HepG2 (cell line): ENCODE results near the gene TTC38.

Source experiments
- ZNF296 ChIP-seq: sonication (generic); formaldehyde crosslinking; conservative IDR thresholded peaks from 2 replicates; pipeline ENCODE4 v1.5.0; 2020; ENCODE audit warnings: mild to moderate bottlenecking, missing genetic modification reagents
- ZNF530 ChIP-seq: sonication (generic); formaldehyde crosslinking; IDR thresholded peaks from 2 replicates; pipeline ENCODE4 v1.5.0; 2020; ENCODE audit warnings: low read depth, mild to moderate bottlenecking, missing genetic modification reagents
- TF ChIP-seq, protein P1 (sequence below): sonication (generic); formaldehyde crosslinking; IDR thresholded peaks from 2 replicates; pipeline ENCODE4 v1.5.0; 2020; ENCODE audit warnings: mild to moderate bottlenecking, missing genetic modification reagents, moderate library complexity

DNA sequence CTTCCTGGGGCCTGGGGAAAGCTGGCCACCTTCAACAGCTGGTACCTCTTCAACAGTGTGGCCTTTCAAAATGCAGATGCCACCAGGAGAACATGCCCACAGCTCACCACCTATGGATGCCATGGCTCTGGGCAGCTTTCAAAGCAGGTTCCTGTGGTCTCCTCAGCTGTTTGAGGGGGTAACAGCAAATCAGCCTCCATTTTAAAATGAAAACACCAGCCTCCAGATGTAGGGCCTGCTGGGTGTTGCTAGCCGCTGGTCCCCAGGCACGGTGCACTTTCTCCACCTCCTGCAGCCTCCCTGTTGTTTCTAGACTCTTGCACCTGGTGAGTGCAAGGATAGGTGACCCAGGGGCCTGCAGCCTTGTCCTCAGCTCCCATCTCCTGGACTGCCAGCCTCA is 27.7 kb upstream of the TTC38 start:
- TF ChIP-seq ZNF530 (CRISPR knock-in tag) (no peak), ZNF296 (no peak)
- TF ChIP-seq, protein P1, sequence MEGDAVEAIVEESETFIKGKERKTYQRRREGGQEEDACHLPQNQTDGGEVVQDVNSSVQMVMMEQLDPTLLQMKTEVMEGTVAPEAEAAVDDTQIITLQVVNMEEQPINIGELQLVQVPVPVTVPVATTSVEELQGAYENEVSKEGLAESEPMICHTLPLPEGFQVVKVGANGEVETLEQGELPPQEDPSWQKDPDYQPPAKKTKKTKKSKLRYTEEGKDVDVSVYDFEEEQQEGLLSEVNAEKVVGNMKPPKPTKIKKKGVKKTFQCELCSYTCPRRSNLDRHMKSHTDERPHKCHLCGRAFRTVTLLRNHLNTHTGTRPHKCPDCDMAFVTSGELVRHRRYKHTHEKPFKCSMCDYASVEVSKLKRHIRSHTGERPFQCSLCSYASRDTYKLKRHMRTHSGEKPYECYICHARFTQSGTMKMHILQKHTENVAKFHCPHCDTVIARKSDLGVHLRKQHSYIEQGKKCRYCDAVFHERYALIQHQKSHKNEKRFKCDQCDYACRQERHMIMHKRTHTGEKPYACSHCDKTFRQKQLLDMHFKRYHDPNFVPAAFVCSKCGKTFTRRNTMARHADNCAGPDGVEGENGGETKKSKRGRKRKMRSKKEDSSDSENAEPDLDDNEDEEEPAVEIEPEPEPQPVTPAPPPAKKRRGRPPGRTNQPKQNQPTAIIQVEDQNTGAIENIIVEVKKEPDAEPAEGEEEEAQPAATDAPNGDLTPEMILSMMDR (CRISPR knock-in tag), result no peak
